Measurements from ENCODE around the gene FREM2.
A peak's percentile ranks its signal among the peaks of the same experiment; 100 is the strongest.

GRCh38 chr13:38866649-38867048 is 179.8 kb downstream of the FREM2 start:
- TF ChIP-seq ZNF317 (CRISPR knock-in tag; IDR thresholded peaks at IDR 0.05) (no peak), EHMT2 (IDR thresholded peaks at IDR 0.05; ENCODE audit: borderline replicate concordance, low read depth, low read length) (no peak), POLR2AphosphoS5 (IDR thresholded peaks at IDR 0.05; ENCODE audit: low read depth, low read length) (no peak), ZNF12 (CRISPR knock-in tag; IDR thresholded peaks at IDR 0.05) (no peak)
- TF ChIP-seq, protein P1, sequence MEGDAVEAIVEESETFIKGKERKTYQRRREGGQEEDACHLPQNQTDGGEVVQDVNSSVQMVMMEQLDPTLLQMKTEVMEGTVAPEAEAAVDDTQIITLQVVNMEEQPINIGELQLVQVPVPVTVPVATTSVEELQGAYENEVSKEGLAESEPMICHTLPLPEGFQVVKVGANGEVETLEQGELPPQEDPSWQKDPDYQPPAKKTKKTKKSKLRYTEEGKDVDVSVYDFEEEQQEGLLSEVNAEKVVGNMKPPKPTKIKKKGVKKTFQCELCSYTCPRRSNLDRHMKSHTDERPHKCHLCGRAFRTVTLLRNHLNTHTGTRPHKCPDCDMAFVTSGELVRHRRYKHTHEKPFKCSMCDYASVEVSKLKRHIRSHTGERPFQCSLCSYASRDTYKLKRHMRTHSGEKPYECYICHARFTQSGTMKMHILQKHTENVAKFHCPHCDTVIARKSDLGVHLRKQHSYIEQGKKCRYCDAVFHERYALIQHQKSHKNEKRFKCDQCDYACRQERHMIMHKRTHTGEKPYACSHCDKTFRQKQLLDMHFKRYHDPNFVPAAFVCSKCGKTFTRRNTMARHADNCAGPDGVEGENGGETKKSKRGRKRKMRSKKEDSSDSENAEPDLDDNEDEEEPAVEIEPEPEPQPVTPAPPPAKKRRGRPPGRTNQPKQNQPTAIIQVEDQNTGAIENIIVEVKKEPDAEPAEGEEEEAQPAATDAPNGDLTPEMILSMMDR (CRISPR knock-in tag; IDR thresholded peaks at IDR 0.05): 0 out of 2 replicates have a peak, but pooled peaks have one; percentile 14
